NCI-H146 treated with DMSO at 0.1 percent for 48 hours (cell line): ENCODE results near the gene ADORA1.

Source experiments
- DNase-seq: peaks from one replicate; lab custom pipeline; 2025; ENCODE audit not compliant: unreplicated experiment; lab: John Stamatoyannopoulos, UW

Gene ADORA1

DNA sequence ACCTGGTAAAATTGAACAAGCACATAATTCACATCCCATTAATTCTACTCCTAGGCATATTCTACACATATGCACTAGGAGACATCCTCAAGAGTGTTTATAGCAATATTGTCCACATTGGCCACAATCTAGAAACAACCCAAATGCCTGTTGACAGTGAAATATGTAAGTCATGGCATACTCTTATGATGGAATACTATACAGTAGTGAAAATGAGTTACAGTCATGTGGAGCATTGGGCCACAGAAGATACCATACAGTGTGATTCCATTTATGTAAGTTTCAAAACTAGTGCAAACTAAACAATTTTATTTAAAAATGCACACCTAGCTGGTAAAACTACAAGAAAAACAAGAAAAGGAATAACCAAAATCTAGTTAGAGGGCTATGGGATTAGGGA is 82.8 kb downstream of the ADORA1 start:
- no peak for DNase-seq

DNA sequence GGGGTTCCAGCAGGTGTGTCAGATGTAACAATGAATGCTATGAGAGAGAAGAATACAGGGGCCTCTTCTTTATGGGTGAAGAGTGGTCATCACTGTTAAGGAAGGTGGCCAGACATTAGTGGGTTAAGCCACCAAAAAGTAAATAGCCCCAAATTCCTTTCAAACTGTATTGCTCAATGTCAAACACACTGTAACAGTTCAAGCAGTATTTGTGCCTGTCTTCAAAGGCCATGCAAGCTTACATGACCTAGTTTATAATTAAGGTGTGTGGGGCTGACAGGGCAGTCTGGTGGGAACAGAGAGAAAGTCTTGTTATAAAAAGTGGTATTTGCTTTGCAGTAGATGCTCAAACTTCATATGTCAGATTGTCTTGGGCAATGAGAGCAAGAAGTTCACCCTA is 83.5 kb downstream of the ADORA1 start:
- no peak for DNase-seq

DNA sequence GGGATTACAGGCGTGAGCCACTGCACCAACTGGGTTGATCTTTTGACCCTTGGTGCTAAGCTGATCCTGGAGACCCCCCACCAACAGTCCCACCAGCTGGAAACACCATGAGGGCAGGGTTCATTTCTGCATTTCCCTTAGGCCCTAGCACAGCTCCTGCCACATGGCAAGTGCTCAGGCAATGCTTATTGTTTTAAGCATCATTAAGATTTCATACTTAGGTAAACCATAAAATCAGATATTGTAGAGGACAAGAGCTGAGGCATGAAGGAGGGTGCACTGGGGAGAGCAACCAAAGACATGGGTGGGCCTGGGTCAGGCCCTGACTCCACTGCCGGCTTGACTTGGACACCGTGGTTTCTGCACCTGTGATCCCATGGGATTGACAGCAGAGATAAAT is 84.3 kb downstream of the ADORA1 start:
- no peak for DNase-seq

DNA sequence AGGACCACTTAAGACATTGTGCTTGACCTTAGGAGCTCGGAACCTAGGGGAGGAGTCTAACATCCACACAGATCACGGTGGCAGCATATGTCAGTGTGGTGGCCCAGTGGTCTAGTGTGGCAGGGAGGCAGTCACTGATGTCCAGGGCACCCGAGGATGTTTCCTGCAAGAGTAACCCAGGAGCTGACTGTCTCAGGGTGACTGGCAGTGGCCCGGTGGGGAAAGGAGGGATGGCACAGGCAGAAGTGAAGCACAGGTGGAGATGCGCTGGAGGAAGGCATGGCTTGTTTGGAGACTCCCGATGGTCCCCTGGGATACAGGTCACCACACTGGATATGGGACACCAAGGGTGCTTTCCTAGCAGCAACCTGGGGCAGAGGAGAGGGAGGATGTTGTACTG is 85.6 kb downstream of the ADORA1 start:
- no peak for DNase-seq

DNA sequence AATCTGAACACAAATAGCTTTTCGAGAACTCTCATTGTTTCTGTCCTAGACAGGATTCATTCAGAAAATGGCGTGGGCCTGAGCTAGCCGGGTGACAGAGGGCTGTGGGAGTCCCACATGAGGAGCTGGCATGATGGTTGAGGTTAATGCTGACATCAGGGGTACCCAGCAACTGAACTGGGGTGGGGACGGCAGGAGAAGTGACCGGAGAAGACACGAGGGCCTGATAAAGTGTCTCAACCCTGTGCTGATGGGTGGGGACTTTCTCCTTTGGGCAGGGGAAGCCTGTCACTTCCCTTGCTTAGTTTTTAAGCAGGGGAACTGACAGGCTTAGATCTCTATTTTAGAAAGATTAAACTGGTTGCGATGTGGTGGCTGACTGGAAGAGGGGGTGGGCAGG is 87.3 kb downstream of the ADORA1 start:
- no peak for DNase-seq

DNA sequence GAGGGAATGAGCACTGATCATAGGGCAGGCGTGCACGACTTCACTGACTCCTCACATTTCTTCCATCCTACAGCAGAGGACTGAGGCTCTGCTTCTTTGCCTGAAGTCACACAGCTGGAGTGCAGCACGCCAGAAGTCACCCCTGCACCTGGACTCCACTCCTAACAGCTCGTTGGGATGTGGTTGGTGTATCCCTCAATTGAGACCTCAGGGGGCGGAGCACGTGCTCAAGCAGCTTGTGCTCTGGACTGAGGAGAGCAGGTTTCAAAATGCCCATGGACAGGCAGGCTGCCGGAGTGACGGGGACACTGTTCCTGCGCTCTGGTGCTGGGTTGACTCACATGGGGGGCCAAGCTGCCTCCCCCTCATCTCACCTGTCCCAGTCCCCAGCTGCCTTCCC is 88.0 kb downstream of the ADORA1 start:
- DNase-seq: no peak

DNA sequence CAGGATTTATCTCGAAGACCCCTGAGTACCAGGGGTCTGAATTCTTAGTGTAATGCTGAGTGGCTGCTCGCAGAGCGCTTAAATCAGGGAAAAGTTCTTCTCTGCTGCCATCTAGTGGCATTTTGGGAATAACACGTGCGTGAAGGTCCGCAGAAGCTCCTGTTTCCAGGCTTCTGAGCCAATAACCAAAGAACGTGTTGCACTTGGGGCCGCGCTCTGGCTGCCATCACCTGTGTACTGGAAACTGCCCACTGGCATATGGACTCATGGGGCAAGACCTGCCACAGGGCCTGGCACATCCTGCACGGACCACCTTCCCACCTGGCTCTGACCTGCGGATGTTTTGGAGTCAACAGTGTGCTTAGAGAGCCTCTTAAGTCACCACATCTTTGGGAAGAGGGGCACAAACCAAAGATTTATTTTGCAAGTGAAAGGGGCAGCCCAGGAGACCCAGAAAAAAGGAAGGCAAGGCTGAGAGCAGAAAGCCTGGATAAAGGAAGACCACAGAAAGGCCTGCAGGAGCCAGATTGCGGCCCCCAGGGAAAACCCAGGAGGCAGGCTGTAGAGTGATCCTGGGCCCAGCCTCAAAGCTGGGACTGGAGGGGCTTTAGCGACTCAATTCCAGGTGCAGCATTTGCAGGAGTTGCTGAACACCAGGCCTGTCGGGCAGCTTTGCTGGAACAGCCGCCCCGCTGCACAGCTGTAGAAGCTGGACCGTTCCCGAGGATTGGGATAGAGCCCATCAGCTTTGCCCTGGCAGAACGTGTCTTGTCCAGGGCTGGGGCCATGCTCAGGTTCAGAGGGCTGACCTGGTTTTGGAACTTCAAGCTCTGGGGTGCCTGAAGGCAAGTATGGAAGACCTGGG is 89.0 kb downstream of the ADORA1 start:
- DNase-seq: peak; percentile 50
